H9 (cell line): ENCODE data around the gene CARMIL3. TPM values are rescaled to one million over a fixed set of nuclear protein-coding genes. Genes with fewer than 3 reads are reported as not detected.

Experiments
- DNase-seq: peaks from one replicate; pipeline ENCODE4 v3.0.0-alpha.2; 2017
- H2AFZ ChIP-seq: one replicate; pipeline ENCODE4 v1.6.1; 2013; ENCODE audit warnings: mild to moderate bottlenecking, low read length, control low read depth, moderate library complexity
- H2AK5ac ChIP-seq: 2 replicates; pipeline ENCODE4 v1.6.1; 2013; ENCODE audit warnings: low read length, control low read depth, mixed read lengths; ENCODE audit not compliant: insufficient read length
- H2BK120ac ChIP-seq: one replicate; pipeline ENCODE4 v1.6.1; 2013; ENCODE audit warnings: low read depth, mild to moderate bottlenecking, low read length, control low read depth, inconsistent platforms; ENCODE audit not compliant: poor library complexity, severe bottlenecking
- H2BK12ac ChIP-seq: 2 replicates; pipeline ENCODE4 v1.6.1; 2013; ENCODE audit warnings: low read length, control low read depth, mixed read lengths, low read depth; ENCODE audit not compliant: insufficient read length
- H2BK15ac ChIP-seq: 2 replicates; pipeline ENCODE4 v1.6.1; 2013; ENCODE audit warnings: low read depth, low read length, control low read depth
- H2BK20ac ChIP-seq: one replicate; pipeline ENCODE4 v1.6.1; 2013; ENCODE audit warnings: low read depth, mild to moderate bottlenecking, low read length, control low read depth, inconsistent platforms; ENCODE audit not compliant: poor library complexity, severe bottlenecking
- H2BK5ac ChIP-seq: 2 replicates; pipeline ENCODE4 v1.6.1; 2013; ENCODE audit warnings: low read length, control low read depth, mixed read lengths; ENCODE audit not compliant: insufficient read length
- H3K14ac ChIP-seq: 2 replicates; pipeline ENCODE4 v1.6.1; 2013; ENCODE audit warnings: low read length, control low read depth; ENCODE audit not compliant: insufficient read depth
- H3K18ac ChIP-seq: 2 replicates; pipeline ENCODE4 v1.6.1; 2013; ENCODE audit warnings: low read depth, mild to moderate bottlenecking, mixed read lengths, low read length, control low read depth; ENCODE audit not compliant: insufficient read length
- H3K23ac ChIP-seq: 2 replicates; pipeline ENCODE4 v1.6.1; 2013; ENCODE audit warnings: low read length, control low read depth, mixed read lengths, low read depth; ENCODE audit not compliant: insufficient read length
- H3K23me2 ChIP-seq: 2 replicates; pipeline ENCODE4 v1.6.1; 2013; ENCODE audit warnings: low read depth, mild to moderate bottlenecking, mixed read lengths, low read length, control low read depth; ENCODE audit not compliant: insufficient read length, poor library complexity, severe bottlenecking
- H3K27ac ChIP-seq: 2 replicates; pipeline ENCODE4 v1.5.1; 2013; ENCODE audit warnings: low read length, control low read depth, mixed read lengths, low read depth; ENCODE audit not compliant: insufficient read length
- H3K27me3 ChIP-seq: 2 replicates; pipeline ENCODE4 v1.6.1; 2013; ENCODE audit warnings: low read length, control low read depth, inconsistent platforms; ENCODE audit not compliant: insufficient read depth
- H3K4ac ChIP-seq: 2 replicates; pipeline ENCODE4 v1.6.1; 2013; ENCODE audit warnings: low read depth, mild to moderate bottlenecking, control low read depth, inconsistent platforms, low read length, moderate library complexity
- H3K4me1 ChIP-seq: 2 replicates; pipeline ENCODE4 v1.6.1; 2013; ENCODE audit warnings: low read length, control low read depth, inconsistent platforms; ENCODE audit not compliant: insufficient read depth
- H3K4me2 ChIP-seq: 2 replicates; pipeline ENCODE4 v1.6.1; 2013; ENCODE audit warnings: low read length, control low read depth, mixed read lengths; ENCODE audit not compliant: insufficient read length, insufficient read depth
- H3K56ac ChIP-seq: 2 replicates; pipeline ENCODE4 v1.6.1; 2013; ENCODE audit warnings: low read depth, mild to moderate bottlenecking, mixed read lengths, low read length, control low read depth; ENCODE audit not compliant: insufficient read length
- H3K79me1 ChIP-seq: 2 replicates; pipeline ENCODE4 v1.6.1; 2013; ENCODE audit warnings: low read depth, mild to moderate bottlenecking, moderate library complexity, low read length, control low read depth, inconsistent platforms; ENCODE audit not compliant: insufficient read depth, poor library complexity, severe bottlenecking
- H3K79me2 ChIP-seq: 2 replicates; pipeline ENCODE4 v1.6.1; 2013; ENCODE audit warnings: low read length, control low read depth, inconsistent platforms; ENCODE audit not compliant: insufficient read depth
- H3K9ac ChIP-seq: 2 replicates; pipeline ENCODE4 v1.6.1; 2013; ENCODE audit warnings: low read length, control low read depth, mixed read lengths; ENCODE audit not compliant: insufficient read length; ENCODE audit errors: extremely low read depth
- H3K9me3 ChIP-seq: one replicate; pipeline ENCODE4 v1.6.1; 2013; ENCODE audit warnings: low read depth, low read length, inconsistent platforms; ENCODE audit not compliant: control insufficient read depth
- H3T11ph ChIP-seq: one replicate; pipeline ENCODE4 v1.6.1; 2013; ENCODE audit warnings: mild to moderate bottlenecking, low read length, control low read depth, inconsistent platforms
- H4K20me1 ChIP-seq: one replicate; pipeline ENCODE4 v1.6.1; 2013; ENCODE audit not compliant: control insufficient read depth, insufficient read length, insufficient read depth
- H4K5ac ChIP-seq: 2 replicates; pipeline ENCODE4 v1.6.1; 2013; ENCODE audit warnings: low read depth, mild to moderate bottlenecking, mixed read lengths, low read length, control low read depth; ENCODE audit not compliant: insufficient read length
- H4K8ac ChIP-seq: replicated peaks from 2 replicates; pipeline ENCODE4 v1.6.1; 2013; ENCODE audit warnings: low read length, control low read depth, mixed read lengths, low read depth; ENCODE audit not compliant: insufficient read length
- H4K91ac ChIP-seq: 2 replicates; pipeline ENCODE4 v1.6.1; 2013; ENCODE audit warnings: low read depth, mild to moderate bottlenecking, moderate library complexity, mixed read lengths, low read length, control low read depth; ENCODE audit not compliant: insufficient read length
- H3K27ac Mint-ChIP-seq, 3 experiments: 2 replicates in 2 of 3; 3 replicates in 1 of 3; pipeline ENCODE4 v1.8.0; 2020 to 2021; ENCODE audit warnings: mixed read lengths in 3 of 3, mild to moderate bottlenecking in 1 of 3, moderate library complexity in 1 of 3
- H3K27me3 Mint-ChIP-seq: 2 replicates; pipeline ENCODE4 v1.8.0; 2021; ENCODE audit warnings: low read depth, mild to moderate bottlenecking, moderate library complexity, mixed read lengths
- H3K36me3 Mint-ChIP-seq, 3 experiments: 2 replicates in 2 of 3; 3 replicates in 1 of 3; pipeline ENCODE4 v1.8.0; 2020 to 2021; ENCODE audit warnings: low read depth in 3 of 3, mixed read lengths in 3 of 3; ENCODE audit not compliant: insufficient read depth in 1 of 3
- H3K4me1 Mint-ChIP-seq, 2 experiments: 2 replicates each; pipeline ENCODE4 v1.8.0; 2020; ENCODE audit warnings: mixed read lengths in 2 of 2
- H3K4me3 Mint-ChIP-seq, 2 experiments: 2 replicates in 1 of 2; 3 replicates in 1 of 2; pipeline ENCODE4 v1.8.0; 2020 to 2021; ENCODE audit warnings: mild to moderate bottlenecking in 2 of 2, mixed read lengths in 2 of 2, moderate library complexity in 1 of 2
- H3K9me3 Mint-ChIP-seq, 2 experiments: 2 replicates in 1 of 2; 3 replicates in 1 of 2; pipeline ENCODE4 v1.8.0; 2020; ENCODE audit warnings: mild to moderate bottlenecking in 2 of 2, mixed read lengths in 2 of 2, moderate library complexity in 1 of 2
- WGBS: extraction: QIAGEN DNeasy Blood & Tissue Kit; methylation state at CpG from one replicate; pipeline ENCODE4 v1.1.7; 2013; ENCODE audit warnings: missing lambda C conversion rate, low lambda C conversion rate, mixed read lengths; ENCODE audit not compliant: insufficient read length; ENCODE audit errors: extremely low coverage; 5-methylcytosine and 5-hydroxymethylcytosine counted together
- total RNA-seq: library from RNA; stranded (reverse); gene quantifications from 2 replicates; pipeline ENCODE4 v1.2.1, GENCODE V29; 2021
- TF ChIP-seq, protein P1 (sequence below): fragments of 200-600 bp; sonication (generic); conservative IDR thresholded peaks from 3 replicates; pipeline ENCODE4 v1.8.0; 2021; ENCODE audit warnings: antibody characterized with exemption, mild to moderate bottlenecking

CARMIL3 gene
- total RNA-seq, 1 experiment from 2014 or later, result 5.8 TPM

GRCh38 chr14:24082411-24083080, 30.7 kb downstream of the CARMIL3 start:
- H2AFZ ChIP-seq, result no peak overlapping the region
- H3K27ac ChIP-seq, result no peak overlapping the region
- H2BK12ac ChIP-seq, result no peak overlapping the region
- H3K23me2 ChIP-seq, result peaks cover 4% of the 10 kb centered on the region
- H2BK120ac ChIP-seq, result no peak overlapping the region
- H4K91ac ChIP-seq, result no peak overlapping the region
- no CpG with 5 or more reads among the region's 5 CpGs for WGBS
- no peaks in the 10 kb centered on the region for H3K9me3 ChIP-seq
- H3K56ac ChIP-seq, result no peak overlapping the region
- no peak overlapping the region for H3T11ph ChIP-seq
- H3K18ac ChIP-seq, result no peak overlapping the region
- no peak overlapping the region for H3K4me2 ChIP-seq
- Mint-ChIP-seq H3K9me3 (no peaks in the 10 kb centered on the region), H3K27me3 (peaks cover 32% of the 10 kb centered on the region), H3K4me3 (peak overlapping the region; percentile 74 to 84), H3K36me3 (no peaks in the 10 kb centered on the region; a peak in 1 of 7 replicates), H3K27ac (no peak overlapping the region; a peak in 1 of 7 replicates), H3K4me1 (peaks cover 36 to 43% of the 10 kb centered on the region in 2 experiments)
- no peaks in the 10 kb centered on the region for H4K20me1 ChIP-seq
- H4K5ac ChIP-seq, result no peak overlapping the region
- H3K27me3 ChIP-seq, result no peaks in the 10 kb centered on the region; the same call in 1 of the 2 replicates
- H3K23ac ChIP-seq, result no peak overlapping the region
- no peak overlapping the region for H2BK5ac ChIP-seq
- no peak overlapping the region for H3K4ac ChIP-seq
- H2BK15ac ChIP-seq, result no peak overlapping the region
- no peak overlapping the region for H4K8ac ChIP-seq
- no peaks in the 10 kb centered on the region for H3K79me1 ChIP-seq
- H3K4me1 ChIP-seq, result peaks cover 5% of the 10 kb centered on the region; the same call in 1 of the 2 replicates
- no peak overlapping the region for H3K14ac ChIP-seq
- no peak overlapping the region for H2BK20ac ChIP-seq
- DNase-seq, result no peak
- TF ChIP-seq, protein P1, sequence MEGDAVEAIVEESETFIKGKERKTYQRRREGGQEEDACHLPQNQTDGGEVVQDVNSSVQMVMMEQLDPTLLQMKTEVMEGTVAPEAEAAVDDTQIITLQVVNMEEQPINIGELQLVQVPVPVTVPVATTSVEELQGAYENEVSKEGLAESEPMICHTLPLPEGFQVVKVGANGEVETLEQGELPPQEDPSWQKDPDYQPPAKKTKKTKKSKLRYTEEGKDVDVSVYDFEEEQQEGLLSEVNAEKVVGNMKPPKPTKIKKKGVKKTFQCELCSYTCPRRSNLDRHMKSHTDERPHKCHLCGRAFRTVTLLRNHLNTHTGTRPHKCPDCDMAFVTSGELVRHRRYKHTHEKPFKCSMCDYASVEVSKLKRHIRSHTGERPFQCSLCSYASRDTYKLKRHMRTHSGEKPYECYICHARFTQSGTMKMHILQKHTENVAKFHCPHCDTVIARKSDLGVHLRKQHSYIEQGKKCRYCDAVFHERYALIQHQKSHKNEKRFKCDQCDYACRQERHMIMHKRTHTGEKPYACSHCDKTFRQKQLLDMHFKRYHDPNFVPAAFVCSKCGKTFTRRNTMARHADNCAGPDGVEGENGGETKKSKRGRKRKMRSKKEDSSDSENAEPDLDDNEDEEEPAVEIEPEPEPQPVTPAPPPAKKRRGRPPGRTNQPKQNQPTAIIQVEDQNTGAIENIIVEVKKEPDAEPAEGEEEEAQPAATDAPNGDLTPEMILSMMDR, result no peak
- H2AK5ac ChIP-seq, result no peak overlapping the region
- no peaks in the 10 kb centered on the region for H3K79me2 ChIP-seq
- no peak overlapping the region for H3K9ac ChIP-seq
